Rectal smooth muscle tissue (tissue), 1 donor: ENCODE results near the gene PHLPP2.
A peak's percentile ranks its signal among the peaks of the same experiment; 100 is the strongest.
"Not testable (repeated sequence)": the region's sequence is repeated elsewhere in the genome, so short reads cannot be mapped to it uniquely, and the experiment has no call there.

Source experiments
- H3K27ac ChIP-seq: one replicate; pipeline ENCODE4 v1.7.0; 2013; ENCODE audit warnings: low read depth, low read length, inconsistent platforms
- H3K27me3 ChIP-seq: one replicate; pipeline ENCODE4 v1.7.0; 2013; ENCODE audit warnings: low read length; ENCODE audit not compliant: control insufficient read depth, insufficient read depth
- H3K36me3 ChIP-seq: one replicate; pipeline ENCODE4 v1.7.0; 2013; ENCODE audit warnings: low read length; ENCODE audit not compliant: control insufficient read depth, insufficient read depth
- H3K4me1 ChIP-seq: one replicate; pipeline ENCODE4 v1.7.0; 2013; ENCODE audit warnings: low read length; ENCODE audit not compliant: control insufficient read depth, insufficient read depth
- H3K4me3 ChIP-seq: one replicate; pipeline ENCODE4 v1.7.0; 2013; ENCODE audit warnings: low read length
- H3K9ac ChIP-seq: one replicate; pipeline ENCODE4 v1.7.0; 2013; ENCODE audit warnings: low read length

The PHLPP2 gene

GRCh38 chr16:71626018-71626857 lies 98.3 kb downstream of the PHLPP2 start, which contains the start of gene MARVELD3:
TSS of gene MARVELD3 (plus strand) at chr16:71626184. CDS start at chr16:71626230, 46 bp downstream.
- Histone ChIP-seq H3K36me3 (no peaks in the 10 kb centered on the region), H3K4me1 (no peaks in the 10 kb centered on the region), H3K4me3 (peak within 1 kb of the TSS; percentile 65), H3K27ac (no peak within 1 kb of the TSS), H3K27me3 (peaks cover 5% of the 10 kb centered on the region), H3K9ac (peak within 1 kb of the TSS; percentile 24)

- no peaks in the 10 kb centered on the region for H3K36me3 ChIP-seq
- no peak overlapping the region for H3K9ac ChIP-seq
- no peak overlapping the region for H3K4me3 ChIP-seq
- no peaks in the 10 kb centered on the region for H3K4me1 ChIP-seq
- peaks cover 5% of the 10 kb centered on the region for H3K27me3 ChIP-seq
- H3K27ac ChIP-seq = no peak overlapping the region
Measured at GRCh38 chr16:71625113-71625850, 99.2 kb downstream of the PHLPP2 start.

GRCh38 chr16:71623597-71623996 lies 100.9 kb downstream of the PHLPP2 start:
- Histone ChIP-seq H3K9ac (no peak overlapping the region), H3K36me3 (no peaks in the 10 kb centered on the region), H3K27ac (no peak overlapping the region), H3K4me3 (no peak overlapping the region), H3K4me1 (no peaks in the 10 kb centered on the region), H3K27me3 (peaks cover 2% of the 10 kb centered on the region)

GRCh38 chr16:71622088-71622487 lies 102.4 kb downstream of the PHLPP2 start:
- peaks cover 2% of the 10 kb centered on the region for H3K27me3 ChIP-seq

GRCh38 chr16:71618429-71618828 lies 106.1 kb downstream of the PHLPP2 start:
- H3K4me3 ChIP-seq = no peak overlapping the region
- H3K36me3 ChIP-seq = no peaks in the 10 kb centered on the region
- H3K4me1 ChIP-seq = no peaks in the 10 kb centered on the region
- no peak overlapping the region for H3K27ac ChIP-seq
- H3K27me3 ChIP-seq = no peaks in the 10 kb centered on the region
- no peak overlapping the region for H3K9ac ChIP-seq

More at GRCh38 chr16:71622088-71622487, 102.4 kb downstream of the PHLPP2 start:
- Histone ChIP-seq H3K27ac (no peak overlapping the region), H3K9ac (no peak overlapping the region), H3K36me3 (no peaks in the 10 kb centered on the region), H3K4me1 (no peaks in the 10 kb centered on the region), H3K4me3 (no peak overlapping the region)

DNA sequence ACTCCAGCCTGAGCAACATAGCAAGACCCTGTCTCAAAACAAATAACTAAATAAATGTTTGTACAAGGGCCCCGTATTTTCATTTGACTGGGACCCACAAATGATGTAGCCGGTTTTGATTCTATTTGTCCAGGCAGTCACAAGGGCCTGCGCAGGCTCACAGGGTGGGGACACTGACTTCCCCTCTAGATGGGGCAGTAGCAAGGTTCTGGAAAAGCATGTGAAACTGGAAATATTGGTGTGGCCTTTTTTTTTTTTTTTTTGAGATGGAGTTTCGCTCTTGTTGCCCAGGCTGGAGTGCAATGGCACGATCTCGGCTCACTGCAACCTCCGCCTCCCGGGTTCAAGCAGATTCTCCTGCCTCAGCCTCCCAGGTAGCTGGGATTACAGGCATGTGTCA lies 109.5 kb downstream of the PHLPP2 start:
- not testable (repeated sequence) for H3K36me3 ChIP-seq, H3K27me3 ChIP-seq, H3K4me3 ChIP-seq, H3K4me1 ChIP-seq, H3K9ac ChIP-seq, H3K27ac ChIP-seq

GRCh38 chr16:71610936-71611871 lies 113.3 kb downstream of the PHLPP2 start:
- no peaks in the 10 kb centered on the region for H3K27me3 ChIP-seq
- no peak overlapping the region for H3K4me3 ChIP-seq
- H3K9ac ChIP-seq = no peak overlapping the region
- H3K4me1 ChIP-seq = no peaks in the 10 kb centered on the region
- H3K27ac ChIP-seq = no peak overlapping the region
- no peaks in the 10 kb centered on the region for H3K36me3 ChIP-seq

DNA sequence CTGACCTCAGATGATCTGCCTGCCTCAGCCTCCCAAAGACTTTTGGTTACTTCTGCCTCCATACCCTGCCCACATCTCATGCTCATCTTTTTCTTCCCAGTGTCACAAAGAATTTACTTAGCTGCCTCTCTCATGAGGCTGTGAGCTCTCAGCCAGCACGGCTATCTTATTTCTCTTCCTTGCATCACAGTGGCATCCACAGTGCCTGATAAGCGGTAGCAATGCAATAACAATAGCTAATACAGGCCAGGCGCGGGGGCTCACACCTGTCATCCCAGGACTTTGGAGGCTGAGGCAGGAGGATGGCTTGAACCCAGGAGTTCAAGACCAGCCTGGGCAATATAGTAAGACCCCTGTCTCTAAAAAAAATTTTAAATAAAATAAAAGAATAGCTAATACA lies 114.1 kb downstream of the PHLPP2 start:
- no peaks in the 10 kb centered on the region for H3K36me3 ChIP-seq
- no peak overlapping the region for H3K9ac ChIP-seq
- H3K27me3 ChIP-seq = no peaks in the 10 kb centered on the region
- no peak overlapping the region for H3K27ac ChIP-seq
- no peaks in the 10 kb centered on the region for H3K4me1 ChIP-seq
- H3K4me3 ChIP-seq = no peak overlapping the region

DNA sequence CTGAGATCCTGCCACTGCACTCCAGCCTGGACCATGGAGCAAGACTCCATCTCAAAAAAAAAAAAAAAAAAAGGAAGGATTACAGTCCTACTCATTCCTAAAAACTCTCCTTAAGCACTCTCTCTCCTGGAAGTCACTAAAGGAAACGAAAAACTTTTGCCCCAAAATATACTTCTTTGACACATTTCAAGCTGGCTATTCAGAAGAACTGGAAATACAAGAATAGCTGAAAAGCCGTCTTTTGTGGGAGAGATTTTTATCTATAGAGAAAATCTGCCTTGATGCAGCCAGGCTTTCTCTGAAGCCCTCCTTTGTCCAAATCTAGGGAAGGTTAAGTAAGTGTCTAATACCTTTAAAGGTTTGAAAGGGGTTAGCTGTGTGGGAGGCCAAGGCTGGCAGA lies 115.4 kb downstream of the PHLPP2 start:
- Histone ChIP-seq H3K27ac (no peak overlapping the region), H3K36me3 (no peaks in the 10 kb centered on the region), H3K9ac (no peak overlapping the region), H3K27me3 (no peaks in the 10 kb centered on the region), H3K4me1 (no peaks in the 10 kb centered on the region), H3K4me3 (no peak overlapping the region)

DNA sequence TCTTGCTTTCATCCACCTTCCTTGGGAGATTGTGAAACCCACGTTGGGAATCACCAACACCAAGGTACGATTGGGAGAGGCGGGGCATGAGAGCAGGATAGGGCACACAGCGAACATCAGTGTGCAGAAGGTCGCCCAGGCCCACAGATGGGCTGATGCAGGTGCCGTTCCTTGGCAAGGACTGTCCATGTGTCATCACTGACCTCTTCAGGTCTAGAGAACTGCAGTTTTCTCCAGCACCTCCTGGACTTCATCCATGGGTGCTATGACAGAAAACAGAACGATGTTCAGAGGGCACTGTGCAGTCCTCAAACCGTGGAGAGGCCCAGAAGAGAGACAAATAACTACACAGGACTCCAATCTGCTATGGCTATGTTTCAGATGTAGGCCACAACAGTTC lies 123.7 kb downstream of the PHLPP2 start:
- no peak overlapping the region for H3K27ac ChIP-seq
- H3K4me1 ChIP-seq = no peaks in the 10 kb centered on the region
- no peaks in the 10 kb centered on the region for H3K36me3 ChIP-seq
- H3K9ac ChIP-seq = no peak overlapping the region
- no peaks in the 10 kb centered on the region for H3K27me3 ChIP-seq
- no peak overlapping the region for H3K4me3 ChIP-seq

- not testable (repeated sequence) for H3K4me3 ChIP-seq, H3K4me1 ChIP-seq, H3K27me3 ChIP-seq, H3K9ac ChIP-seq, H3K27ac ChIP-seq, H3K36me3 ChIP-seq
Measured at GRCh38 chr16:71598426-71598825, 126.1 kb downstream of the PHLPP2 start.

GRCh38 chr16:71595340-71595826 lies 129.1 kb downstream of the PHLPP2 start:
- H3K27me3 ChIP-seq, H3K4me1 ChIP-seq, H3K36me3 ChIP-seq, H3K4me3 ChIP-seq, H3K27ac ChIP-seq, H3K9ac ChIP-seq: not testable (repeated sequence)
